Measurements from ENCODE around the gene GABRR3. TPM values are rescaled to one million over a fixed set of nuclear protein-coding genes. Genes with fewer than 3 reads are reported as not detected.

The GABRR3 gene
- total RNA-seq, 1 experiment from 2014 or later: not detected

GRCh38 chr3:97950360-97950759 lies 84.8 kb downstream of the GABRR3 start:
- Histone ChIP-seq H3K9me3 (ENCODE audit: control insufficient read depth, insufficient read depth, low read depth, low read length) (no peaks in the 10 kb centered on the region), H3K36me3 (ENCODE audit: control insufficient read depth, insufficient read depth, low read length) (peaks cover 18% of the 10 kb centered on the region), H3K27ac (ENCODE audit: low read length) (no peak overlapping the region), H3K27me3 (ENCODE audit: control insufficient read depth, insufficient read depth, low read length) (no peaks in the 10 kb centered on the region), H3K4me1 (ENCODE audit: control insufficient read depth, insufficient read depth, low read length) (no peaks in the 10 kb centered on the region), H3K4me3 (ENCODE audit: low read depth in 2 of 2, low read length in 2 of 2) (no peak overlapping the region)
- no peak for DNase-seq (ENCODE audit: low read depth, low spot score)
- in situ Hi-C loops (cut with HindIII; ENCODE audit: low pct_unique_long_range_greater_than_20kb, low sequenced_read_pairs) (no loop called here), intact Hi-C loops (cut with micrococcal nuclease; ENCODE audit: unreplicated experiment) (no loop called here)
- ChIA-PET POLR2A (no interaction called here), CTCF (no interaction called here)
- no peak for ATAC-seq
- BruUV-seq (replicated peaks): no TSS peak
- TF ChIP-seq SIN3A (IDR thresholded peaks at IDR 0.05; ENCODE audit: borderline replicate concordance, insufficient read depth, low read depth, low read length): no peak
- TF ChIP-seq POLR2AphosphoS5 (IDR thresholded peaks at IDR 0.05; ENCODE audit: low read depth, low read length): no peak
- no peak for TF ChIP-seq CTCF (IDR thresholded peaks at IDR 0.05)
- no peak for TF ChIP-seq TCF7L2 (IDR thresholded peaks at IDR 0.05; ENCODE audit: low read depth, low read length)
- TF ChIP-seq, protein P1, sequence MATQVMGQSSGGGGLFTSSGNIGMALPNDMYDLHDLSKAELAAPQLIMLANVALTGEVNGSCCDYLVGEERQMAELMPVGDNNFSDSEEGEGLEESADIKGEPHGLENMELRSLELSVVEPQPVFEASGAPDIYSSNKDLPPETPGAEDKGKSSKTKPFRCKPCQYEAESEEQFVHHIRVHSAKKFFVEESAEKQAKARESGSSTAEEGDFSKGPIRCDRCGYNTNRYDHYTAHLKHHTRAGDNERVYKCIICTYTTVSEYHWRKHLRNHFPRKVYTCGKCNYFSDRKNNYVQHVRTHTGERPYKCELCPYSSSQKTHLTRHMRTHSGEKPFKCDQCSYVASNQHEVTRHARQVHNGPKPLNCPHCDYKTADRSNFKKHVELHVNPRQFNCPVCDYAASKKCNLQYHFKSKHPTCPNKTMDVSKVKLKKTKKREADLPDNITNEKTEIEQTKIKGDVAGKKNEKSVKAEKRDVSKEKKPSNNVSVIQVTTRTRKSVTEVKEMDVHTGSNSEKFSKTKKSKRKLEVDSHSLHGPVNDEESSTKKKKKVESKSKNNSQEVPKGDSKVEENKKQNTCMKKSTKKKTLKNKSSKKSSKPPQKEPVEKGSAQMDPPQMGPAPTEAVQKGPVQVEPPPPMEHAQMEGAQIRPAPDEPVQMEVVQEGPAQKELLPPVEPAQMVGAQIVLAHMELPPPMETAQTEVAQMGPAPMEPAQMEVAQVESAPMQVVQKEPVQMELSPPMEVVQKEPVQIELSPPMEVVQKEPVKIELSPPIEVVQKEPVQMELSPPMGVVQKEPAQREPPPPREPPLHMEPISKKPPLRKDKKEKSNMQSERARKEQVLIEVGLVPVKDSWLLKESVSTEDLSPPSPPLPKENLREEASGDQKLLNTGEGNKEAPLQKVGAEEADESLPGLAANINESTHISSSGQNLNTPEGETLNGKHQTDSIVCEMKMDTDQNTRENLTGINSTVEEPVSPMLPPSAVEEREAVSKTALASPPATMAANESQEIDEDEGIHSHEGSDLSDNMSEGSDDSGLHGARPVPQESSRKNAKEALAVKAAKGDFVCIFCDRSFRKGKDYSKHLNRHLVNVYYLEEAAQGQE (IDR thresholded peaks at IDR 0.05; ENCODE audit: insufficient read depth in 1 of 2, low read depth in 2 of 2, low read length in 1 of 2): no peak

GRCh38 chr3:97949743-97950142 lies 85.4 kb downstream of the GABRR3 start:
- in situ Hi-C loops (cut with HindIII; ENCODE audit: low pct_unique_long_range_greater_than_20kb, low sequenced_read_pairs) (no loop called here), intact Hi-C loops (cut with micrococcal nuclease; ENCODE audit: unreplicated experiment) (loop anchor here (10.0 kb wide), 1 partner anchor 155 kb away; no protein-coding TSS in a partner anchor)
- H3K36me3 ChIP-seq (ENCODE audit: control insufficient read depth, insufficient read depth, low read length): peaks cover 24% of the 10 kb centered on the region
- TF ChIP-seq, protein P1 (IDR thresholded peaks at IDR 0.05; ENCODE audit: insufficient read depth in 1 of 2, low read depth in 2 of 2, low read length in 1 of 2): no peak
- no peak for TF ChIP-seq TCF7L2 (IDR thresholded peaks at IDR 0.05; ENCODE audit: low read depth, low read length)
- no peak for TF ChIP-seq SIN3A (IDR thresholded peaks at IDR 0.05; ENCODE audit: borderline replicate concordance, insufficient read depth, low read depth, low read length)
- TF ChIP-seq POLR2AphosphoS5 (IDR thresholded peaks at IDR 0.05; ENCODE audit: low read depth, low read length): no peak
- no peak for TF ChIP-seq CTCF (IDR thresholded peaks at IDR 0.05)
- no peak overlapping the region for H3K4me3 ChIP-seq (ENCODE audit: low read depth in 2 of 2, low read length in 2 of 2)
- H3K27me3 ChIP-seq (ENCODE audit: control insufficient read depth, insufficient read depth, low read length): no peaks in the 10 kb centered on the region
- H3K27ac ChIP-seq (ENCODE audit: low read length): no peak overlapping the region
- ChIA-PET POLR2A (no interaction called here), CTCF (no interaction called here)
- ATAC-seq (no peak), DNase-seq (ENCODE audit: low read depth, low spot score) (no peak)
- H3K4me1 ChIP-seq (ENCODE audit: control insufficient read depth, insufficient read depth, low read length): no peaks in the 10 kb centered on the region
- no peaks in the 10 kb centered on the region for H3K9me3 ChIP-seq (ENCODE audit: control insufficient read depth, insufficient read depth, low read depth, low read length)
- no TSS peak for BruUV-seq (replicated peaks)

Measured in Panc1 (cell line).